HG03097 (cell line): ENCODE data around the gene RMND5B.
"Not testable (repeated sequence)": the region's sequence is repeated elsewhere in the genome, so short reads cannot be mapped to it uniquely, and the experiment has no call there.

ENCODE experiments used
- ATAC-seq: cut with Tn5 transposase; IDR thresholded peaks from one replicate; pipeline ENCODE4 v1.9.1; 2021; ENCODE audit not compliant: unreplicated experiment, low FRiP score

Gene RMND5B

DNA sequence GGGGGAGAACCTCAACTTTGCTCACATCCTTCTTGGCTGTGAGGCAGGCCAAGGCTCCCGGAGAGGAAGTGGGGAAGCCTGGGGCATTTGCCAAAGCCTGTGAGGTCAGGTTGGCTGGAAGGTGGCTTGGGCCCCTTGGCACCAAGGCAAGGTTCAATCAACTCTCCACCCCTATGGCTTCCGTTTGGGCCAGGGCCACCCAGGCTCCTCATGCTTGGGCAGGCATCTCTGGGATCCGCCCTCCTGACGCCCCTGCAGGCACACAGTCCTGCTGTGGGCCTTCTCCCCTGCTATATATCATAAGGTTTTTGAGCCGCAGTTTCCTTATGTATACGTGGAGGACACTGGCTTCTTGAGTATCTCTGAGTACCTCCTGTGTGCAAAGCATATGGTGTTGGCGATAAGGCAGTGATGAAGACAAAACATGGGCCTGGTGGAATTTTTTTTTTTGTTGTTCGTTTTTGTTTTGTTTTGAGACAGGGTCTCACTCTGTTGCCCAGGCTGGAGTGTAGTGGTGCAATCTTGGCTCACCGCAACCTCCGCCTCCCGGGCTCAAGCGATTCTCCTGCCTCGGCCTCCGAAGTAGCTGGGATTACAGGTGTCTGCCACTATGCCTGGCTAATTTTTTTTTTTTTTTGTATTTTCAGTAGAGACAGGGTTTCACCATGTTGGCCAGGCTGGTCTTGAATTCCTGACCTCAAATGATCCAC is 3.4 kb upstream of the RMND5B start:
- not testable (repeated sequence) for ATAC-seq

DNA sequence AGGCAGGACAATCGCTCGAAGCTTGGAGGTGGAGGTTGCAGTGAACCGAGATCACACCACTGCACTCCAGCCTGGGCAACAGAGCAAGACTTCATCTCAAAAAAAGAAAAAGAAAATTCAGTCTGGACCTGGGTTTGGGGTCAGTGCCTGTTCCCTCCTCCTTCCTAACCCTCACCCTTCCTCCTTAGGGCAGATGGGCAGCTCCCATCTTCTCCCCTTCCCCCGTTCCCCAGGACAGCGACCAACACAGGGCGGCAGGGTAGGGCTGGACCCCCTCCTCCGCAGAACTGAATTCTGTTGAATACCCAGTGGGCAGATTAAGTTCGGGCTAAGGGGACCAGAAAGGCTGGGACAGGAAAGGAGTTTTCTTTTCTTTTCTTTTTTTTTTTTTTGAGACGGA is 1.5 kb upstream of the RMND5B start:
- ATAC-seq: no peak

DNA sequence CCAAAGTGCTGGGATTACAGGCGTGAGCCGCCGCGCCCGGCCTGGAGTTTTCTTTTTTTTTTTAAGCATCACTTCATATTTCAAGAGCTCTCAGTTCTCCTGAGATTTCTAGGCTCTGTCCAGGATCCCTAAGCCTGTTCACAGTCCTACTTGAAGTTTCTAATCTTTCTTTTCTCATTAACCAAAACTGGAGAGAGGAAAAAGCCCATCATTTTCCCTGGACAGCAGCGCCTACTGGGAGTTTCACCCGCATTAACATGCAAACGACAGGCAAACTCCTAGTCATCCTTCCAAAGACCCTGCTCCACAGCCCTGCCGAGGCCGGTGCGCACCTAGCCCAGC is 609 bp upstream of the RMND5B start:
- ATAC-seq: not testable (repeated sequence)

DNA sequence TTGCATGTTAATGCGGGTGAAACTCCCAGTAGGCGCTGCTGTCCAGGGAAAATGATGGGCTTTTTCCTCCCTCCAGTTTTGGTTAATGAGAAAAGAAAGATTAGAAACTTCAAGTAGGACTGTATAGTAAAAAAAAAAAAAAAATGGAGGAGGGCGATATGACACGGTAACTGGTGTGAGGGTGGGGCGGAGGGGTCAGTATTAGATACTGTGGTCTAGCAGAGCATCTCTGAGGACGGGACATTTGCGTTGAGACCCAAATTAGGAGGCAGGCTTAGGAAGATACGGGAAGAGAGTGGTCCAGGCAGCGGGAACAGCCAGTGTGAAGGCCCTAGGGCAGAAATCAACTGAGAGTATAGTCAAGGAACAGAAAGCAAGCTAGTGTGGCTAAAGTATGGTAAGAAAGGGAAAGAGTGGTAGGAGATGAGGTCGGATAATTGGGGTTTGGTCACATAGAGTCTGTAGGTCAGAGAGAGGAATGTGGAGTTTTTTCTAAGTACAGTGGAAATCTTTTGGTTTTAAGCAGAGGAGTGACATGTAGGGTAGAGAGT is 707 bp downstream of the RMND5B start:
- ATAC-seq: no peak

DNA sequence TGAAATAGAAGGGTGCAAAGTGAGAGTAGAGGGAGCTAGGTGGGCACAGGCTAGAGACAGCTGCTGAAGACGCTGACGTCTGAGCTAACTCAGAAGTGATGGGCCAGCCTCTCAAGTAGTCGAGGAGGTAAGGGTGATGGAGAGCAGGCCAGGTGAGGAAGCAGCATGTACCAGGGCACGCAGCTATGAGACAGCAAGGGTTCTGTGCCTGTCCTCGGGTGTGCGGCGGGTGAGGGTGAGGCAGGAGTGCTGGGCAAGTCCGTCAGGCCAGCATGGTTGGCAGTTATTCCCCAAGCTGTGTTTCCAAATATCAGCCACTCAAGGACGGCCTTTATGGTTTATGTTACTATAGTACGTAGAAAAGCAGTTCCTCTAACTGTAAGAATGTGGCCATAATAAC is 6.2 kb downstream of the RMND5B start:
- no peak for ATAC-seq

DNA sequence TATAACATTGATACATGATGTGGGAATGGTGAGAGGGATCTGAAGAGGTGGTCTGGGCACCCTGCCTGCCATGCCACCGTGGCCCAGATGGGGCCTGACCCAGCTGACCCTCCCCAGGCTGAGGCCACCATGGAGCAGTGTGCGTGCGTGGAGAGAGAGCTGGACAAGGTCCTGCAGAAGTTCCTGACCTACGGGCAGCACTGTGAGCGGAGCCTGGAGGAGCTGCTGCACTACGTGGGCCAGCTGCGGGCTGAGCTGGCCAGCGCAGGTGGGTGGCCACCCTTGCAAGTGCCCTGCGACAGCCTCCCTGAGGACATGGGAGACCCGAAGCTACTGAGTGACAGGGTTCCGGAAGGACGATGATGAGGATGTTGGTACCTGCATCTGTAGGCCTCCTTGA is 7.2 kb downstream of the RMND5B start:
- ATAC-seq: no peak

DNA sequence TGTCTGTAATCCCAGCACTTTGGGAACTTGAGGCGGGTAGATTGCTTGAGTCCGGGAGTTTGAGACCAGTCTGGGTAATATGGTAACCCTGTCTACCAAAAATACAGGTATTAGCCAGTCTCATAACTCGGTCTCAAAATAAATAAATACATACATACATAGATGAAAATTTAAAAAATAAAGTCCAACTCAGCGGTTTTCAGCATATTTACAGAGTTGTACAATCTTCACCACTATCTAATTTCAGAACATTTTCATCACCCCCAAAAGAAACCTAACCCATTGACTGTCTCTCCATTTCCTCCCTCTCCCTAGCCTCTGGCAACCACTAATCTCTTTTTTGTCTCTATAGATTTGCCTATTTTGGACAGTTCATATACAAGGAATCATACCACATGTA is 10.7 kb downstream of the RMND5B start:
- no peak for ATAC-seq

DNA sequence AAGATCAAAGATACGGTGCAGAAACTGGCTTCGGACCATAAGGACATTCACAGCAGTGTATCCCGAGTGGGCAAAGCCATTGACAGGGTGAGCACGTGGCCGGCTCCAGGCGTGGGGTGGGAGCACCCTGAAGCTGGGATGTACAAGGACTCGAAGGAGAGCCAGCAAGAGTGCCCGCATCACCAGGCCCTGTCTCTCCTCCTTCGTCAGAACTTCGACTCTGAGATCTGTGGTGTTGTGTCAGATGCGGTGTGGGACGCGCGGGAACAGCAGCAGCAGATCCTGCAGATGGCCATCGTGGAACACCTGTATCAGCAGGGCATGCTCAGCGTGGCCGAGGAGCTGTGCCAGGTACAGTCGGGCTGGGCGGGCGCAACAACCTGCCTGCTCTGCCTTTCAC is 11.8 kb downstream of the RMND5B start:
- no peak for ATAC-seq

DNA sequence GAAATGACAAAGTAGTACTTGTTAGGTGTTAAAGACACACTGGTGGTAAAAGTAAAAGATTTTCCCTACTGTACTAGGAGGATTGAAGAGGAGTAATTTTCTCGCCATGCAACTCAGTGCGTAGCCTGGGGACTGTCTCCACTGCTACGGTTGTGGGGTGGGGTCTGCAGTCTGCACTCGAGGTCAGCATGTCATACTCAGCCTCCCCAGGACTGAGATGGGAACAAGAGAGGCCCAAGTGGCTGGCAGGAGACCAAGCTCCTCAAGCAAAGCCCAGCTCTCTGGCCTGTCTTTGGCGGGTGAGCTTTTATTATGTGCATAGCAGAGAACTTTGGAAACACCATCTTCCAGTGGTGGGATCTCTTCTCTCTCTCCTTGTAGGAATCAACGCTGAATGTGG is 12.4 kb downstream of the RMND5B start:
- ATAC-seq: no peak

DNA sequence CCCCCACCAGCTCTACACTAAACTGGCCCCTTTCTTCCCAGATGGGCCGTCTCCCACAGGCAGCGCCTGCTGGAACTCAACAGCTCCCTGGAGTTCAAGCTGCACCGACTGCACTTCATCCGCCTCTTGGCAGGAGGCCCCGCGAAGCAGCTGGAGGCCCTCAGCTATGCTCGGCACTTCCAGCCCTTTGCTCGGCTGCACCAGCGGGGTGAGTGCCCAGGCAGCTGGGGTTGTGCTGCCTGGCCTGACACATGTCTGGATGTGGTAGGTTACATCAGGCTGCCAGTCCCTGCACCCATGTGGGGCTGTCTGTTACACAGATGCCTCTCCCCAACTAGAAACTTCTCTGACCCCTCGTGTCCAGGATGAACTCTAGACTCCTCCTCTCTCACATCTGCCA is 13.1 kb downstream of the RMND5B start:
- no peak for ATAC-seq

DNA sequence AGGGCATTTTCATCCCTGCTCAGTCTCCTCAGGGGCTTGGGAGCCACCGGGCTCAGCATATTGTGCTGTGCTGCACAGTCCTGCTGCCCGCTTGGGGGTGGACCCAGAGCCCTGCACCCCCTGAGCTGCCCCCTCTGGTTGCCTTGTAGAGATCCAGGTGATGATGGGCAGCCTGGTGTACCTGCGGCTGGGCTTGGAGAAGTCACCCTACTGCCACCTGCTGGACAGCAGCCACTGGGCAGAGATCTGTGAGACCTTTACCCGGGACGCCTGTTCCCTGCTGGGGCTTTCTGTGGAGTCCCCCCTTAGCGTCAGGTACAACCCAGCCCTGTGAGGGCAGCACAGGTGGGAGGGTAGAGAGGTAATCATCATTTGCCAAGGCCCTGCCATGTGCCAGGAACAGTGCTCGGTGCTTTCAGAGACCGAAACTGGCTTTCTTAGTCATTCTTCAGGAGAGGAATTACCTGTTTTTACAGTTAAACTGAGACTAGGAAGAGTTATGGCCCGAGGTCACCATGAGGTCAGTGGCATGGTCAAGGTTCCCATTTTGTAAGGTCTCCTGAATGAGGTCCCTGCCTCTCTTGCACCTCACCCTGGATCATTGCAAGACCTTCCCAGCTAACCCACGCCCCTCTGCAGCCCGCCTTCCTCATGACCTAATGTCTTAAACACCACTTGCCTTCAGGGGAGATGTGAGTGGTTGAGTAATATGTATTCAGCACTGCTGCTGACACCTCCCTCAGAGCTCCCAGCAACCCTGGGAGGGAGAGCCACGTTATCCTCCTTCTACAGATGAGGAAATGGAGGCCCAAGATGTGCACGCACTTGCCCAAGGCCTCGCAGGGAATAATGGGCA is 15.4 kb downstream of the RMND5B start:
- peak; percentile 50 for ATAC-seq

DNA sequence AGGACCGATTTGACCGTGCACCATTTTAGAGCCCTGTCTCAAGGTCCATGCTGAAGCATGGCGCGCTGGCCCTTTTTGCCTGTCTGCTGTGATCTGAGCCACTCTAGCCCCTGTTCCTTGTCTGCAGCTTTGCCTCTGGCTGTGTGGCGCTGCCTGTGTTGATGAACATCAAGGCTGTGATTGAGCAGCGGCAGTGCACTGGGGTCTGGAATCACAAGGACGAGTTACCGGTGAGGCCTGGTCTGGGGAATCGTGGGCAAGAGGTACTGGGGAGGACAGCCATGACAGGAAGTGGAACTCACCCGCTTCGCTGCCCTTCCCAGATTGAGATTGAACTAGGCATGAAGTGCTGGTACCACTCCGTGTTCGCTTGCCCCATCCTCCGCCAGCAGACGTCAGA is 16.6 kb downstream of the RMND5B start:
- no peak for ATAC-seq

DNA sequence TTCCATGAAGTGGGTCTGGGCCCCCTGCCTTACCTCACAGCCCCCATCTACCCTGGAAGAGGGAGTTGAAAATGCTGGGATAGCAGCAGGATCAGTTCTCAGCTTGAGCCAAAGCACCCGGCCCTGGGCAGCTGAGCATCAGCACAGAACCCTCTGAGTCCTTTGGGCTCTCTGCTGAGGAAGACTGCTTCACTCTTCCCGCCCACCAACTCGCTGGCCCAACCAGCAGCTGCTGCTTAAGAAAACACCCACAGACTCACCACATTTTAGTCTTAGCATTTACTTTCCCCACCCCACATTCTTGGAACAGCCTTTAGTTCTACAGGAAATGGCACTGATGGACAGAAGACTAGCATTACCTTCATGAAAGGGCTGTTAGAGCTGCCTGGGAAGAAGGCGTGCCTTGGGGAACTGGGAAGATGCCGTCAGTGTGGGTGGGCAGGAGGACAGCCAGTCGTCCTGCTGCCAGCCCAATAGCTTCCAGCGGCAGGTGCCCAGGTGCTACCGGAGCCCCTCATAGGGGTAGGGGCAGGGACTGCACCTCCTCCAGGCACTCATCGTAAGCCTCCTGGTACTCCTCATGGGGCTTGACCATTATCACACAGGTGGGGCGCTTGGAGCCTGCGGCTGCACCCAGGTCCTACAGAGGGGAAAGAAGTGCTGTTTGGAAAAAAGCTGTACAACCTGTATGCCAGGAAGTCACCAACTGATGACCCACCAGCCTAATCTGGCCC is 18.6 kb downstream of the RMND5B start:
- no peak for ATAC-seq

DNA sequence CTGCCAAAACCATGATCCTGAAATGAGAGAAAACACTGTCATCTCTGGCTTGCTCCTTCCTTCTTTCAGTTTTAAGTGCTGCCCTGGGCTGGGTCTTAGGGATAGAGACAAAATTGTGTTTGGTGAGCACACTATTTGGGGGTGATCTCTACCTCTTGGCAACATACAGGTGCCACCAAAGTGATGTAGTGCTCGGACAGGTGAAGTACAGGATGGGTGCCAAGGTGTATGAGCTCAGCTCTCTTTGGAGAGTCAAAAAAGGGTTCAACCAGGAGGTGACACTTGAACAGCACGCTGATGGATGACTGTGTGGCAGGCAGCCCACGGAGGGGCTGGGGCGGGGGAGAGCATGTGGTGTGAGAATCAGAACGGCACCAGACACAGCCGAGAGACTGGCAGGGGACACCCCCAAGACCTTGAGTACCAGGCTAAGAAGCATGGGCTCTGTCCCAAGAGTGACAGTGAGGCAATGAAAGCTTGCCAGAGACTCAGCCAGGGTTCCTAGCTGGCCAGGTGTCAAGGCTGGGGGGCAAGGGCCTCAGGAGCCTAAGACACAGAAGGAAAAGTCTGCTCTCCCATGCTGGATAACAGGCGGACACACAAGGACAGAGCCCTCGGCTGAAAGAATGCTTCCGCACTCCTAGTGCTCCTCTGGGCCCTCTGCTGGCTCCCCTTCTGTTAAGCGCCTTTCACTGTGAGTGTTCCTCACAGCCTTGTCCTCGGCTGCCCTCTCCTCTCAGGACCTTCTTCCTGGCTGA is 20.3 kb downstream of the RMND5B start:
- no peak for ATAC-seq

DNA sequence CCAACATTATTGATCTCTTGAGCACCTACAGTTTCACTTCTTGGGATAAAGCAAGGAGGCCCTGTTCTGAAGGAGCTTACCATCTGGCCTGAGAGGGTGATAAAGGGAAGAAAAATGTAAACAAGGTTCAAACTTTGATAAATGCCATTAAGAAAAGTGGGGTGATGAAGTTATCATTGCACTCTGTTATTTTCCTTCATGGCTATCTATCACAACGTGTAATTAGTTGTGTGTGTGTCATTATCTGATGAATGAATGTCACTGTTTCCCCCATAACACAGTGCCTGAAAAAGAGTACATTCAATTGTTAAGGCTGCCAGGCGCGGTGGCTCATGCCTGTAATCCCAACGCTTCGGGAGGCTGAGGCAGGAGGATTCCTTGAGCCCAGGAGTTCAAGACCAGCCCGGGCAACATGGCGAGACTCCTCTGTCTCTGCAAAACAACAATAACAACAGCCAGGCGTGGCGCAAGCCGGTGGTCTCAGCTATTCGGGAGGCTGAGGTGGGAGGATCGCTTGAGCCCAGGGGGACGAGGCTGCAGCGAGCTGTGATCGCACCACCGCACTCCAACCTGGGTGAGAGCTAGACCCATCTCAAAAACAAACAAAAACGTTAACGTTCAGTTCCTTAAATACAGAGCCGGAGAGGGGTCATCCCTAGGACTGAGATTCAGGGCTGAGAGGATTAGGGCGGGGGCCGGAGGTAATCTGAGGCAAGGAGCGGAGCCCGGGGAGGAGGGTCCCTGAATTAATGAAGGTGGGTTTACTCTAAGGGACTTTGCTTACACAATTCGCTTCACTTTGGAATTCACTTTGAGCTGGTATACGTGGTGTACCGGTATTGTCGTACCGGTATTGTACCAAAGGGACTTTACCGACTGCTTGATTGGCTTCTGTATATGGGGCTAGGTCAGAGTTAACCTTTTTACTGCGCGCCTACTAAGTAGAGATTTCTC is 22.0 kb downstream of the RMND5B start:
- ATAC-seq: no peak

DNA sequence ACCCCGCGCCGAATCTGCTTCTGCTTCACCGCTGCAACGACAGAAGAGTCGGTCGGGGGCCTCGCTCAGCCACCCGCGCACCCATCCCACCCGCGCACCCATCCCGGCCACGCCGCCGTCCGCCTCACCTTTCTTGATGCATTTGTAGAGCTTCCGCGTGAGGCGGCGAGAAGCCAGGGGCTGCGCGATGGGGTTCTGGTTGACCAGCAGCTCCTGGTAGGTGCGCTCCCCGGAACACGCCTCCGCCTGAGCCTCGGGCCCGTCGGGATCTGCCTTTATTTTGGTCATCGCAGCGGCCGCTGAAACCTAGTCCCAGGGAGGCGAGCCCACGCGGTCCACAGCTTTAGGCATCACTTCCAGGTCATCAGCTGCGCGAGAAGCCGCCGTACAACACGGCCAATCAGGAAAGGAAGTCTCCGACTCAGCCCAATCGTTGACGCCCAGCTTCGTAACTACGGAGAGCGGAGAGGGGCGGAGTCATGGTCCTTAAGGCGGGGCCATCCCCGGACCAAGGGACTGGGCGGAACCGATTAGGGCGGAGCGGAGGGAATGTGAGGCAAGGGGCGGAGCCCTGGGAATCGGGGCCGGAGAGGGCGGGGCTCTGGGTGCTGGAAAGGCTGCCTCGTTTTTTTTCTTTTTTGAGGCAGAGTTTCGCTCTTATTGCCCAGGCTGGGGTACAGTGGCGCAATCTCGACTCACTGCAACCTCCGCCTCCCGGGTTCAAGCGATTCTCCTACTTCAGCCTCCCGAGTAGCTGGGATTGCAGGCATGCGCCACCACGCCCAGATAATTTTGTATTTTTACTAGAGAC is 22.9 kb downstream of the RMND5B start, which contains the start of gene NHP2:
TSS of gene NHP2 (minus strand) at position 356 of the 811 bp plus-strand sequence. CDS start at position 288, 68 bp downstream.
- ATAC-seq: peak; percentile 92

DNA sequence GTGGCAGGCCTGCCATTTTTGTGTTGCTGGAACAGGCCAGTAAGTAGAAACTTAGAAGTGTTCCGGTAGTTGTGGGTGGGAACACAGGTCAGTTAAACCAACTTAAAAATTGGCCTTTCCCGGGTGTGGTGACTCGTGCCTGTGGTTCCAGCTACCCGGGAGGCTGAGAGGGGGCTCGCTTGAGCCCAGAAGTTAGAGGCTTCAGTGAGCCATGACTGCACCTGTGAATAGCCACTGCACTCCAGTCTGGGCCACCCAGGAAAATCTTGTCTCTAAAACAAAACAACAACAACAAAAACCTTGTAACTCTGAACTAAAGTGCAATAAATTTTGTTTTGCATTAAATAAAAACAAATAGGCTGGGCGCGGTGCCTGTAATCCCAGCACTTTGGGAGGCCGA is 24.3 kb downstream of the RMND5B start:
- no peak for ATAC-seq

DNA sequence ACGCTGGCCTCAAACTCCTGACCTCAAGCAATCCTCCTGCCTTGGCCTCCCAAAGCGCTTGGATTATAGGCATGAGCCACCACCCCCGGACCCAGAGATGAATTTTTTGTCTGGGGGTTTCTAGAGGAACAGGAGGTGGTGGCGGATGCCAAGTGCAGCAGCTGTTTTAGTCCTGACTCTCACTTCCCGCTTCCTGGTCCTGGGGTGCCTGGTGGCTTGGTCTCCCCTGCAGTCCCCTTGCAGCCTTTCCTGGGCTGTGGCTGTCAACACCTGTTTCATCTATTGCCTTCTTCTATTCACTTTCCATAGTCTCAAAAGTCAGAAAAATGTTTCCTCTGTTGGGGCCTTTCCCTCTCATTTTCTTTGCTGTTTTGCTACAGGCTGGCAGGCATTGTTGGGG is 29.4 kb downstream of the RMND5B start:
- ATAC-seq: no peak
